NB4 (cell line): Measurements from ENCODE around the gene CNTN5.

Source experiments
- DNase-seq: peaks from one replicate; pipeline ENCODE4 v3.0.0; 2010; ENCODE audit warnings: low read depth
- H3K4me3 ChIP-seq: one replicate; pipeline ENCODE4 v1.5.1; 2011; ENCODE audit warnings: mild to moderate bottlenecking, low read depth, low read length, moderate library complexity
- MAX ChIP-seq: IDR thresholded peaks from 2 replicates; pipeline ENCODE4 v1.6.1; 2011; ENCODE audit warnings: low read depth, low read length
- MYC ChIP-seq: IDR thresholded peaks from 2 replicates; pipeline ENCODE4 v1.6.1; 2011; ENCODE audit warnings: low read depth, low read length
- POLR2A ChIP-seq: IDR thresholded peaks from 2 replicates; pipeline ENCODE4 v1.6.1; 2011; ENCODE audit warnings: mild to moderate bottlenecking; ENCODE audit not compliant: insufficient read length; ENCODE audit errors: extremely low read depth
- TF ChIP-seq, protein P1 (sequence below): IDR thresholded peaks from one replicate; pipeline ENCODE4 v1.5.1; 2012; ENCODE audit warnings: low read depth, low read length

The CNTN5 gene

DNA sequence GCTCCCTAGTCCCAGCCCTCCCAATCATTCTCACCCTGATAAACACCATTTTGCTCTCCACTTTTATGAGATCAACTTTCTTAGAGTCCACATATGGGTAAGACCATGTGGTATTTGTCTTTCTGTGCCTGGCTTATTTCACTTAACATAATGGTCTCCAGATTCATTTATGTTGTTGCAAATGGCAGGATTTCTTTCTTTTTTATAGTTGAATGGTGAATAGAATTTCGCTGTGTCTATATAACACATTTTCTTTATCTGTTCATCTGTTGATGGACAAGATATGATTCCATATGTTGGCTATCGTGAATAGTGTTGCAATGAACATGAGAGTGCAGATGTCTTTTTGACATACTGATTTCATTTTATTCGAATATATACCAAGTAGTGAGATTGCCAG lies 1298.9 kb downstream of the CNTN5 start:
- no peak for TF ChIP-seq MAX
- no peak for DNase-seq

GRCh38 chr11:100328626-100329340 lies 1308.0 kb downstream of the CNTN5 start:
- H3K4me3 ChIP-seq: no peak overlapping the region
- DNase-seq: no peak

More for the DNA sequence above, 1298.9 kb downstream of the CNTN5 start:
- no peak overlapping the region for H3K4me3 ChIP-seq

DNA sequence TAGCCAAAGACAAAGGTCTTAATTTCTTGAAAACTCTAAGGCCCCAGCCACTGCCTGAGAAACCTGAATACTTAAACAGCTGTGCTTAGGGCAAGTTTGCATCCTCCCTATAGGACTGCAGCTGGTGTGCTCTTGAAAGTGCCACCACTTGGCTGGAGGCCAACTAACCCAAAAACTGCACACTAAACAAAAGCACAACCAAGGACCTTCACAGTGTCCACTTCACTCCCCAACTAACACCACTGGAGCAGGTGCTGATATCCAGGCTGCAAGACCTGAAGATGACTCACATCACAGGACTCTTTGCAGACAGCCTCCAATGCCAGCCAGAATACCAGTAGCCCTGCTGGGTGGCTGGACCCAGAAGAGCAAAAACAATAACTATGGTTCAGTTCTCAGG lies 1308.6 kb downstream of the CNTN5 start:
- no peak for DNase-seq
- H3K4me3 ChIP-seq: no peak overlapping the region
- TF ChIP-seq, protein P1, sequence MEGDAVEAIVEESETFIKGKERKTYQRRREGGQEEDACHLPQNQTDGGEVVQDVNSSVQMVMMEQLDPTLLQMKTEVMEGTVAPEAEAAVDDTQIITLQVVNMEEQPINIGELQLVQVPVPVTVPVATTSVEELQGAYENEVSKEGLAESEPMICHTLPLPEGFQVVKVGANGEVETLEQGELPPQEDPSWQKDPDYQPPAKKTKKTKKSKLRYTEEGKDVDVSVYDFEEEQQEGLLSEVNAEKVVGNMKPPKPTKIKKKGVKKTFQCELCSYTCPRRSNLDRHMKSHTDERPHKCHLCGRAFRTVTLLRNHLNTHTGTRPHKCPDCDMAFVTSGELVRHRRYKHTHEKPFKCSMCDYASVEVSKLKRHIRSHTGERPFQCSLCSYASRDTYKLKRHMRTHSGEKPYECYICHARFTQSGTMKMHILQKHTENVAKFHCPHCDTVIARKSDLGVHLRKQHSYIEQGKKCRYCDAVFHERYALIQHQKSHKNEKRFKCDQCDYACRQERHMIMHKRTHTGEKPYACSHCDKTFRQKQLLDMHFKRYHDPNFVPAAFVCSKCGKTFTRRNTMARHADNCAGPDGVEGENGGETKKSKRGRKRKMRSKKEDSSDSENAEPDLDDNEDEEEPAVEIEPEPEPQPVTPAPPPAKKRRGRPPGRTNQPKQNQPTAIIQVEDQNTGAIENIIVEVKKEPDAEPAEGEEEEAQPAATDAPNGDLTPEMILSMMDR: no peak
- TF ChIP-seq MYC: no peak
- TF ChIP-seq MAX: no peak
- TF ChIP-seq POLR2A: no peak

More at GRCh38 chr11:100328626-100329340, 1308.0 kb downstream of the CNTN5 start:
- TF ChIP-seq, protein P1: no peak
- TF ChIP-seq POLR2A: no peak
- TF ChIP-seq MYC: no peak
- TF ChIP-seq MAX: no peak

- TF ChIP-seq MYC: no peak
- TF ChIP-seq, protein P1: no peak
- H3K4me3 ChIP-seq: no peak overlapping the region
- DNase-seq: no peak
Observed at GRCh38 chr11:100336873-100337272, 1316.1 kb downstream of the CNTN5 start.

DNA sequence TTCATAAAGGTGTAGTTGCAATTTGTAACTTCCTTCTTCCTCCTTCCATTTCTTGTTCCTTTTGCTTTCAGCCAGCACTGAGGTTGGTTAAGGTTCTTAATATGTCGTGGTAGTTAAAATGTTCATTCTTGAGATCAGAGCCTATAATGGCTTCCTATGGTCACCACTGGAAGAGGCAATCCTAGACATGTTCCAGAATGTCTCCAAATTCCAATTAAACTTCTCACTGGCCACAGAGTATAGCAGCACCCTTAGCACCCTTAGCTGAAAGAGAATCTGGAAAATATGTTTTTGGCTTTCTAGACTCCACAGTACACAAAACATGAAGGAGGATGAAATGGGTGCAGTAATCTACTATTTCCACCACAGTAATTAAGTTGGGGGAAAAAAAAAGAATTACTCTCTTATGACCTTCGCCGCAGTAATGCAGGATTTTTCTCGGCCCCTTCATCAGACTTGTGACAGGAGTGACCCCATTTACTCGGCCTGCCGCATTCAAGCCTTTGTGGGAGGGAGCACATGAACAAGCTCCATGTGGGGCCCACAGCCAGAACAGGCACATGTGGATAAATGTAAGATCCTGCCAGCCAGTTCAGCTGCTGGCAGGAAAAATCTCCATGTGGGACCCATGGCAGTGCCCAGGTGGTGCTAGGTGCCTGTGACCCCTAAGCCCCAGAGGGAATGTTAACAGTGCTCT lies 1317.5 kb downstream of the CNTN5 start:
- TF ChIP-seq, protein P1: no peak
- TF ChIP-seq MAX (no peak), MYC (no peak), POLR2A (no peak)
- DNase-seq: no peak
- H3K4me3 ChIP-seq: no peak overlapping the region

DNA sequence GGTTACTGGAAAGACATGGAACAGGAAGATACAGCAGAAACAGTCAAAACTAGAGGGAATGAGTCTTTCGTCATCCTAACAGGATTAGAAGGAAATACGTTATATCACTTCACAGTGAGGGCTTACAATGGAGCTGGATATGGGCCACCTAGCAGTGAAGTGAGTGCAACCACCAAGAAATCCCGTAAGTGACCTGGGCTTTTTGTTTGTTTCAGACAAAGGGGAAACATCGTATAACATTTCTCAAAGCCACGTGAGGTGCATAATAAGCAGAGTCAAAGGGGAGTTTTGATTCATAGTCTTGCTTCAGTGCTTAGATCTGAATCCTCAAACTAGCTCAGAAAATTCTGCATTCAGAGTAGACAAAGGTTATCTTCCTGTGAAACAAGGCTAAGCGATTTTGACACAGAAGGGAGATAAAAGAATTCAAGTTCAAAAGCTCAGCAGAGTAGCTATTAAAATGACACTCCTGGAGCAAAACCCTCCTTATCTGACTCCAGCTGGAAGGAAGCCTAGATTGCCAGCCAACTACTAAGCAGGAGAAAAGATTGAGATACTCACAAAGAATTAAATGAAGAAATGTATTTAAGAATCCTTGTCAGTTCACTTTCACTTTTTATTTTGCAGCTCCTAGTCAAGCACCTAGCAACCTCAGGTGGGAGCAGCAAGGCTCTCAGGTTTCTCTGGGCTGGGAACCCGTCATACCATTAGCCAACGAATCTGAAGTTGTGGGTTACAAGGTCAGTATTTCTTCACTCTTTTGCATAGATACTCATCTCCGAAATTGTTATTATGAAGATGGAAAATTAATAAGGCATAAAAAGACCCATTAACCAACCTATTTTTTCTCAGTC lies 1319.9 kb downstream of the CNTN5 start:
- no peak for TF ChIP-seq MYC
- TF ChIP-seq POLR2A: no peak
- DNase-seq: no peak
- no peak overlapping the region for H3K4me3 ChIP-seq
